ENCODE measurements around the gene TMEM108.

DNA sequence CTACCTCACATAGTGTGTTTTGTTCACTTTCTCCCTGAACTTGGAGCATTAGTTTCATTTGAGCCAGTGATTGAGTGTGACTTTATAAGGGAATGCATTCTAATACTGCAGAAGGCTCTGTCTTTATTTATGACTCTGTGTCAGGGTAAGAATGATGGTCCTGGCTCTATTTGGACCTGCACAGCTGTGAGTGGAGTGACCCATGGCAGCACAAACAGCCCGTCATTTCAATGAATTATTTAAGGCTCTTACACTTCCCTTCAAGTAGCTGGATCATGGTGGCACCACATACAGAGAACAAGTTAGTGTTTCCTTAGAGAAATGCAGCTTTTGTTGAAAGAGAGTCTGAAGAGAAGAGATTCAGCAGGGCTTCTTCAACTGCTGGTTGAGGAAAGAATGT, 16.4 kb downstream of the TMEM108 start:
- no peak for TF ChIP-seq SIN3A (IDR thresholded peaks at IDR 0.05; ENCODE audit: borderline replicate concordance, low read depth, low read length)
- no peak for TF ChIP-seq JUND (IDR thresholded peaks at IDR 0.05)
- TF ChIP-seq, protein P1, sequence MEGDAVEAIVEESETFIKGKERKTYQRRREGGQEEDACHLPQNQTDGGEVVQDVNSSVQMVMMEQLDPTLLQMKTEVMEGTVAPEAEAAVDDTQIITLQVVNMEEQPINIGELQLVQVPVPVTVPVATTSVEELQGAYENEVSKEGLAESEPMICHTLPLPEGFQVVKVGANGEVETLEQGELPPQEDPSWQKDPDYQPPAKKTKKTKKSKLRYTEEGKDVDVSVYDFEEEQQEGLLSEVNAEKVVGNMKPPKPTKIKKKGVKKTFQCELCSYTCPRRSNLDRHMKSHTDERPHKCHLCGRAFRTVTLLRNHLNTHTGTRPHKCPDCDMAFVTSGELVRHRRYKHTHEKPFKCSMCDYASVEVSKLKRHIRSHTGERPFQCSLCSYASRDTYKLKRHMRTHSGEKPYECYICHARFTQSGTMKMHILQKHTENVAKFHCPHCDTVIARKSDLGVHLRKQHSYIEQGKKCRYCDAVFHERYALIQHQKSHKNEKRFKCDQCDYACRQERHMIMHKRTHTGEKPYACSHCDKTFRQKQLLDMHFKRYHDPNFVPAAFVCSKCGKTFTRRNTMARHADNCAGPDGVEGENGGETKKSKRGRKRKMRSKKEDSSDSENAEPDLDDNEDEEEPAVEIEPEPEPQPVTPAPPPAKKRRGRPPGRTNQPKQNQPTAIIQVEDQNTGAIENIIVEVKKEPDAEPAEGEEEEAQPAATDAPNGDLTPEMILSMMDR (IDR thresholded peaks at IDR 0.05) = no peak

Data from SK-N-SH (cell line).